ENCODE measurements around the gene PIK3CB. TPM values are rescaled to one million over a fixed set of nuclear protein-coding genes. Genes with fewer than 3 reads are reported as not detected.

PIK3CB gene
- total and polyA plus RNA-seq, 10 of the 15 experiments (the other 5 are each of a cell fraction or from before 2014, with no cell fraction given) = 5.0 to 18.4 (median 10.4) TPM

DNA sequence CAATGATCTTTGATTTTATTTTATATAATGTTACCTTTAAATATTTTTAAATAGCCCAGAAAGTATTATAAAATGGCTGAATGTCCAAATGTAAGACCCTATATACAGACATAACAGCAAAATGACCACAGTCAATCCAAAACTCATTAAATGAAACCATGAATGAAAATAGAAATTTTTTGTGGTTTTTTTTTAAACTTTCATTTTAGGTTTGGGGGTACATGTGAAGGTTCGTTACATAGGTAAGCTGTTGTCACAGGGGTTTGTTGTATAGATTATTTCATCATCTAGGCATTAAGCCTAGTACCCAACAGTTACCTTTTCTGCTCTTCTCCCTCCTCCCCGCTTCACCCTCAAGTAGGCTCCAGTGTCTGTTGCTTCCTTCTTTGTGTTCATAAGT lies 117.4 kb downstream of the PIK3CB start (continued):
- TF ChIP-seq BCL11A (IDR thresholded peaks at IDR 0.05; ENCODE audit: low read depth, low read length) = 0 out of 2 replicates have a peak, but pooled peaks have one; percentile 26
- TF ChIP-seq MTA2 (IDR thresholded peaks at IDR 0.05; ENCODE audit: low read depth) = peak; percentile 66

DNA sequence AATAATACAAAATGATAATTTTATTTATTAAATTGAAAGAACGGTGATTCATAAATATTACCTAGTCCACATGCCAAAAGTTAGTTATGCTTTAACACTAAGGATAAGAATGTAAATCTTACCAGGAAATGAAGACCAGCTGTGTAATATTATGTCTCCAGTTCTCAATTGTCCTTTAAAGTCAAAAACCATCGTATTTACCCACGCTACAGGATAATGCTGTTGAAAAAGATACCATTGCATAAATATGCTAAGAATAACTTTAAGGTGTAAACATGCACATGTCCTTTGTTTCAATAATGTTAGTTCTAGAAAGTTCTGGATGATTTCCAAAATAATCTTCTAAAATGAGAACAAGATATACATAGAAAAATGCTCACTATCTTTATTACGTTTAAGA lies 122.6 kb downstream of the PIK3CB start:
- BruUV-seq (replicated peaks) = no TSS peak
- ChIA-PET POLR2A (interaction anchor here (0.6 kb wide), 2 partner anchors 16 to 17 kb away, joined by 3 to 4 read pairs; no protein-coding TSS in a partner anchor), RAD21 (ENCODE audit: unreplicated experiment) (interaction anchor here (0.7 kb wide), 1 partner anchor 546 kb away, joined by 3 read pairs; no protein-coding TSS in a partner anchor), SMC1A (ENCODE audit: uncharacterized antibody, unreplicated experiment) (interaction anchor here (0.7 to 1.7 kb wide), 3 partner anchors 170 to 211 kb away, joined by 3 to 6 read pairs (median 3); no protein-coding TSS in a partner anchor), CTCF (interaction anchor here (1.0 to 1.1 kb wide), 2 partner anchors 13 to 204 kb away, joined by 3 to 5 read pairs; no protein-coding TSS in a partner anchor)
- DNase-seq (ENCODE audit: low read depth, low spot score) (no peak), FAIRE-seq (no peak), ATAC-seq (no peak)
- no peak overlapping the region for H3K27ac ChIP-seq (ENCODE audit: control insufficient read depth, insufficient read depth)
- no peaks in the 10 kb centered on the region; a peak in 1 of 4 replicates for H3K36me3 ChIP-seq (ENCODE audit: control insufficient read depth in 2 of 2, insufficient read depth in 2 of 2, low read length in 1 of 2)
- H3K4me1 ChIP-seq (ENCODE audit: control insufficient read depth, insufficient read depth, low read length) = no peaks in the 10 kb centered on the region
- H4K20me1 ChIP-seq (ENCODE audit: control insufficient read depth, insufficient read depth) = no peaks in the 10 kb centered on the region
- in situ Hi-C loops (cut with MboI) (no loop called here), intact Hi-C loops (cut with micrococcal nuclease; ENCODE audit: unreplicated experiment) (loop anchor here (10.0 kb wide), 1 partner anchor 123 kb away; the partner anchor contains the start of gene PIK3CB)
- no peaks in the 10 kb centered on the region for H3K9me3 ChIP-seq (replicated peaks; ENCODE audit: control insufficient read depth, insufficient read depth, low read length)
- H3K4me2 ChIP-seq (ENCODE audit: control insufficient read depth, insufficient read depth) = no peak overlapping the region
- no peak overlapping the region for H3K9ac ChIP-seq (ENCODE audit: control insufficient read depth, insufficient read depth, low read length)
- WGBS (ENCODE audit: insufficient coverage, insufficient replicate concordance, low lambda C conversion rate, missing lambda C conversion rate) = 97% methylated on average over 4 of the region's 4 CpGs
- H3K27me3 ChIP-seq (replicated peaks in 1 of 2; ENCODE audit: control insufficient read depth in 2 of 2, insufficient read depth in 2 of 2, low read length in 1 of 2) = no peaks in the 10 kb centered on the region
- H2AFZ ChIP-seq (ENCODE audit: control insufficient read depth, low read depth, low read length) = no peak overlapping the region
- H3K4me3 ChIP-seq = no peak overlapping the region
- TF ChIP-seq PAX5 (IDR thresholded peaks at IDR 0.05; ENCODE audit: borderline replicate concordance, low read depth, low read length) (no peak), RCOR1 (conservative IDR thresholded peaks at IDR 0.05; ENCODE audit: low read depth, low read length) (no peak), CHD4 (IDR thresholded peaks at IDR 0.05) (no peak), TBL1XR1 (IDR thresholded peaks at IDR 0.05; ENCODE audit: low read depth, low read length) (no peak), POLR2AphosphoS5 (IDR thresholded peaks at IDR 0.05; ENCODE audit: low read length) (no peak), POLR2A (IDR thresholded peaks at IDR 0.05; ENCODE audit: low read depth, low read length) (no peak), IKZF2 (IDR thresholded peaks at IDR 0.05) (no peak), RFX5 (IDR thresholded peaks at IDR 0.05; ENCODE audit: low read depth, low read length) (no peak), JUNB (IDR thresholded peaks at IDR 0.05) (no peak), RBBP5 (conservative IDR thresholded peaks at IDR 0.05) (no peak), CREM (IDR thresholded peaks at IDR 0.05; ENCODE audit: low read depth) (no peak), ZNF24 (IDR thresholded peaks at IDR 0.05) (no peak), RB1 (IDR thresholded peaks at IDR 0.05; ENCODE audit: borderline replicate concordance) (no peak)
- H3K79me2 ChIP-seq (ENCODE audit: control insufficient read depth, insufficient read depth, low read length) = no peaks in the 10 kb centered on the region
